ENCODE measurements around the gene SLC25A38.

SLC25A38 gene

GRCh38 chr3:39378088-39378487 is 5.1 kb upstream of the SLC25A38 start:
- DNase-seq, result no peak

GRCh38 chr3:39378957-39379777 is 4.0 kb upstream of the SLC25A38 start:
- no peak for DNase-seq

DNA sequence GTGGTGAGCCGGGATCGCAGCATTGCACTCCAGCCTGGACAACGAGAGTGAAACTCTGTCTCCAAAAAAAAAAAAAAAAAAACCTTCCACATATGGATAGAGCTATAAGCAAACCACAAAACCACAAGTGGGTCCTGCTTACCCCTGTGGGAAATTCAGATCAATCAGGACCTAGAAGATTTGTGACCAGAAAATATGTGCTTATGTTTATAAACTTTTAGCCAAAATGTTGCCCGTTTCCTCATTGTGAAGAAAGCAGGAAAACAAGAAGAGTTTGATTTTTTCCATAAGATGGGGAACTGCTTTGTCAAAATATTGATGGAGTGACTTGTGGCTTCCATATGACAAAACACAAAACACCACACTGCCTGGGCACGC is 3.4 kb upstream of the SLC25A38 start:
- no peak for DNase-seq

- no peak for DNase-seq
Measured at GRCh38 chr3:39381432-39381831, 1.7 kb upstream of the SLC25A38 start.

DNA sequence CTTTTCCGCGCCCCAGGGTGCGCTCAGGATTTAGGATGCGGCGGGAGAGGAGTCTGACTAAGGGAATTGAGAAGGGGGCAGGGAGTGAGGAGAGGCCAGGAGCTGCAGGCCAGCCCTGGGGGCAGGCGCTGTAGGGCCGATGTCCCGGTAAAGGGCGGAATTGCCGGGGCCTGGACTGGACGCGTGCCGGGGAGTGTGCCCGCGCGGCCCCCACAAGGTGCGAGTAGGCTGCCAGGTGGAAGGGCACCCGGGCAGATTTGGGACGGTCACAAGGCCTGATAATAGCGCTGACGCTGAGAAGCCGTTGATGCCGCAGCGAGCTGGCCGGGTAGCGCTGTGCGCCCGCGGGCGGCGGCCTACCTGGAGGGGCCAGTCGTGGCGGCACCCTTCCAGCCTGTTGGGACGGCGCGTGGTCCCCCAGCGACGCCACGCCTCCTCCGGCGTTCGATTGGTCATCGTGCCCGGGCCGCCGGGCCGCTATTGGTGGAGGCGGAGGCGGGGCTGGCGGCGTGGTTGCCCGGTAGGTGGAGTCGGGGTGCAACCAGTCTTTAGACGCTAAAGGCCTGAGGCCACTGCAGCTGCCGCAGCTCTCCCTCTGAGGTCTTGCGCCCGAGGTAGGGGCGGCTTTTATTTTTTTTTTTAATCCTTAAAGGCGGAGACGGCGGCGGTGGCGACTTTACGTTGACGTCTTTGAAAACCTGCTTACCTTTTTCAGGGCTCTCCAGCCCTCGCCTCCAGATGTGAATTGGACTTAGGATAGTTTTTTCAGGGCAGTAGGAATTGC is 903 bp downstream of the SLC25A38 start:
- DNase-seq, result no peak

GRCh38 chr3:39384665-39385000 is 1.5 kb downstream of the SLC25A38 start:
- no peak for DNase-seq

- no peak for DNase-seq
Measured at GRCh38 chr3:39385456-39386090, 2.4 kb downstream of the SLC25A38 start.

- DNase-seq, result no peak
Measured at GRCh38 chr3:39386318-39386717, 3.1 kb downstream of the SLC25A38 start.

DNA sequence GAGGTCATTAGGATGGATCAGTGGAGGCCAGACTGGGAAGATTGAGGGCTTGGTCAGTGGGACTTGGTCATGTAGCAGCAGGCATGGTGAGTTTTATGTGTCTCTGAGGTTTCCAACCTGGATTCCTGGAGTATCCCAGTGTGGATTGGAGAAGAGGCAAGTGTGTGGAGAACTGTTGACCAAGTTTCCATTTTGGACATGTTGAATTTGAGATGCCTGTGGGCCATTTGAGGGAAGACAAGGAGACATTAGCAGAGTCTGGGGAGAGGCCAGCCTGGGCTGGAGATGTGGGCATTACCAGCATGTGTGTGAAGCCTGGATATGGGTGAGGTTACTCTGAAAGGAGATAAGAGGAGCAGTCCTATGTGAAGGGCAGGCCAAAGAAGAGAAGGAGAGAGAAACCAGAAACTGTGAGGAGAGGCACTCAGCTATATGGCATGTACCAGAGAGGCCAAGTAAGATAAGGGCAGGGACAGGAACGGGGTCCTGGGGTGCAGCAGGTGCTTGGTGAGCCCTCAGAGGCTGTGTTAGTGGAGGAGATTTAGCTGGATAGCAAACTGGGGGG is 4.3 kb downstream of the SLC25A38 start:
- no peak for DNase-seq

GRCh38 chr3:39388153-39388552 is 5.0 kb downstream of the SLC25A38 start:
- DNase-seq, result no peak

GRCh38 chr3:39388741-39389248 is 5.6 kb downstream of the SLC25A38 start:
- DNase-seq, result no peak

DNA sequence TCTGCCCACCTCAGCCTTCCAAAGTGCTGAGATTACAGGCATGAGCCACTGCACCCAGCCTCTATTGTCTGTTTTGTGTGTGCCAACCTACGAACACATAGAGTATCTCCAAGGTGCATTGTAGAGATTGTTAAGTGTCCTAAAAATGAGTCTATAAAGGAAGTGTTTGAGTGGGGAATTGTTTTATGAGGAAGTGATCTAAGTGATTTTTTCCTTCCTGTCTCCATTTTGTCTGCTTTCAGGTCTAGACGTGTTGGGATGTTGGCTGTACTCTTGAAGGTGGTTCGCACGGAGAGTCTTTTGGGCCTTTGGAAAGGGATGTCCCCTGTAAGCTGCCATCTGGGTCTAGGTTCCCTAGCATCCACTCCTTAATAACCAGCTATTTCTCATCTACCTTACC is 7.0 kb downstream of the SLC25A38 start:
- DNase-seq, result no peak

- no peak for DNase-seq
Measured at GRCh38 chr3:39396690-39397089, 13.5 kb downstream of the SLC25A38 start.

GRCh38 chr3:39398700-39399099 is 15.5 kb downstream of the SLC25A38 start:
- no peak for DNase-seq

DNA sequence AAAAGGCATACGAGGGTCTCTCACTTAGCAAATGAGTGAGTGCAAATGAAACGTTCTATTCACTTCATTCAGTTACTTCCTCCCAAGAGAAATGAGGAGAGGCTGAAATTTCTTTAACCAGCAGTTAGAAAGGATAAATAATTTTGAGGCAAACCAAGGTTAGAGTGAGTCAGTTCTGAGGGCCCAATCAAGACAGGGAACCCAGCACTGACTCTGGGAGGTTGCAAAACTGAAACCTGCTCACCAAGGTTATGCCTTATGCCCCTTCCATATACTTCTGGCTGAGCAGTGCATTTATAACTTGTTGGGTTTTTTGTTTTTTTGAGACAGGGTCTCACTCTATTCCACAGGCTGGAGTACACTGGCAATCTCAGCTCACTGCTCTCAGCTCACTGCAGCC is 18.8 kb downstream of the SLC25A38 start:
- DNase-seq, result no peak

DNA sequence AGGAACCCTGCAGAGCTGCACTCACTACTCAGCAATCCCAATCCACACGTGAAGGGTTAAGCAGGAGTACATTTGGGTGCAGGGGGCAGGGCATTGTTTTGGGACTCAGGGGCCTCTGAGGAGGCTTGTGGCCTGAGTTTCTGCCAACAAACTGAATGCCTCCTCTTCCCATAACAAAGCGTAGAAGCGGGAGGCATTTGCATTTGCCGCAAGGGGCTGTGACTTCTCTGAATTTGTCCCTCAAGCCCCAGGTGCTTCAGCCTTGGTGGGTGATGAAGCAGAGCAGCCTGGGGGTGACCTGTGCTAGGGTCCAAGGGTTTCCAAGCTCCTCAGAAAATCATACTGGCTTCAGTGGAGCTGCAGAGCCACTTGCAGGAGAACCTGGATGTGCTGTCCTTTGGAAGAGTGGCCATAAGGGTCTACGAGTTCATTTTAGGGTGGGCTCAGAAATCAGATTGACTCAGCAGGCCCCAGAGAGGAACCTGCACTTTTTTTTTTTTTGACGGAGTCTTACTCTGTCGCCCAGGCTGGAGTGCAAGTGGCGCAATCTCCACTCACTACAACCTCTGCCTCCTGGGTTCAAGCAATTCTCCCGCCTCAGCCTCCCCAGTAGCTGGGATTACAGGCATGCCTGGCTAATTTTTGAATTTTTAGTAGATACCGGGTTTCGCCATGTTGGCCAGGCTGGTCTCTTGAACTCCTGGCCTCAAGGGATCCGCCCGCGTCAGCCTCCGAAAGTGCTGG is 21.9 kb downstream of the SLC25A38 start:
- DNase-seq, result no peak

DNA sequence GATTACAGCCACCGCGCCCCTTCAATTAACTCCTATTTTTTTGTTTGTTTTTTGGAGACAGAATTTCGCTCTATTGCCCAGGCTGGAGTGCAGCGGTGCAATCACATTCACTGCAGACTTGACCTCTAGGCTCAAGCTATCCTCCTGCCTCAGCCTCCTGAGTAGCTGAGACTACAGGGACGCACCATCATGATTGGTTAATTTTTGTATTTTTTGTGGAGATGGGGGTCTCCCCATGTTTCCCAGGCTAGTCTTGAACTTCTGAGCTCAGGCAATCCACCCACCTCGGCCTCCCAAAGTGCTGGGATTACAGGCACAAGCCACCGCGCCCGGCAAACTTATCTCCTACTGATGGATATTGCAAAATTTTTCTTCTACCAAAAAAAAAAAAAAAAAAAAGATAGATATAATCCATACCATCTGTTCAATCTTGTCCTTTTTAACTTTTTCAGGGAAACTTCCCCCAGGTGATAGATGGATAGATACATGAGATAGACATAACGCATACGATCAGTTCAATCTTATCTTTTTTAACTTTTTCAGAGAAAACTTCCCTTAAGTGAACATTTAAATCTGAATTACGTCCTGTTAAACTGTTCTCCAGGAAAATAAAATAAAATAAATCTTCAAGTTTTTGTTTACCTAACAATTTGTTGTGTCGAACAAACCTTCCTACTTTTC is 22.7 kb downstream of the SLC25A38 start:
- no peak for DNase-seq

- peak; percentile 94 for DNase-seq
Measured at GRCh38 chr3:39406368-39407258, 23.4 kb downstream of the SLC25A38 start, which contains the start of gene RPSA. Gene RPSA (plus strand): TSS chr3:39406720. CDS start chr3:39407654, 934 bp downstream.

GRCh38 chr3:39407259-39407629 is 24.1 kb downstream of the SLC25A38 start:
- no peak for DNase-seq

GRCh38 chr3:39407773-39408492 is 24.8 kb downstream of the SLC25A38 start:
- DNase-seq, result no peak
